Suprapubic skin (tissue), 3 donors: ENCODE results near the gene CALY.

Experiments used
- POLR2AphosphoS5 ChIP-seq, 3 donors: sonication (generic); formaldehyde crosslinking; IDR thresholded peaks; one replicate each; pipeline ENCODE4 v1.6.1; 2017; ENCODE audit warnings: antibody characterized with exemption in 3 of 3
- TF ChIP-seq, protein P1 (sequence below), 2 donors: fragments of 200-600 bp in 1 of 2; fragments of 450-650 bp in 1 of 2; sonication (generic) in 1 of 2; IDR thresholded peaks; one replicate each; pipeline ENCODE4 v1.5.1; 2016 to 2019; ENCODE audit warnings: antibody characterized with exemption in 2 of 2, mild to moderate bottlenecking in 1 of 2, moderate library complexity in 1 of 2

DNA sequence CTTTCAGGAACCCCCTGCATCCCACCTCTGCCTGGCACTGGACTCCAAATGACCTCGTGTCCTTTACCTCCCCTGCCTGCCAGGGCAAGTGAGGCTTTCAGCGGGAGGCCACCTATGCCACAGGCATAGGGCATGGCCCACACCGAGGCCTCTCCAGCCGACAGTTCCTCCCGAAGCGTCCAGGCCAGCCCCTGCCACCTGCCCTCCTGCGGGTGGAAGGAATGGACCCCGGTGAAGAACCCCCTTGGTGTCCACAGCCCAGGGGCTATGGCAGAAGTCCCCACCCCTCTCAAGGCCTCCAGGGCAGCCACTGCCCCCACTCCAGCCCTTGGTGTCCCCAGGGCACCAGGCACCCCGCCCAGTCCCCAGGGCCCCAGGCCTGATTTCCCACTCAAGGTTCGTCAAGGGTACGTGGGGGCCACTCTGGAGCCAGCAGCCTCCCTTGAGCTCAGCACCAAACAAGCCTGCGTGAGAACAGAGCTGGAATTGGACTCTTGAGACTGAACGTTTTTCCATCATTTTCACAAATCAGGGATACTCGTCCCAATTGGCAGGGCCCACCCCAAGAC lies 18.1 kb upstream of the CALY start:
- TF ChIP-seq, protein P1, sequence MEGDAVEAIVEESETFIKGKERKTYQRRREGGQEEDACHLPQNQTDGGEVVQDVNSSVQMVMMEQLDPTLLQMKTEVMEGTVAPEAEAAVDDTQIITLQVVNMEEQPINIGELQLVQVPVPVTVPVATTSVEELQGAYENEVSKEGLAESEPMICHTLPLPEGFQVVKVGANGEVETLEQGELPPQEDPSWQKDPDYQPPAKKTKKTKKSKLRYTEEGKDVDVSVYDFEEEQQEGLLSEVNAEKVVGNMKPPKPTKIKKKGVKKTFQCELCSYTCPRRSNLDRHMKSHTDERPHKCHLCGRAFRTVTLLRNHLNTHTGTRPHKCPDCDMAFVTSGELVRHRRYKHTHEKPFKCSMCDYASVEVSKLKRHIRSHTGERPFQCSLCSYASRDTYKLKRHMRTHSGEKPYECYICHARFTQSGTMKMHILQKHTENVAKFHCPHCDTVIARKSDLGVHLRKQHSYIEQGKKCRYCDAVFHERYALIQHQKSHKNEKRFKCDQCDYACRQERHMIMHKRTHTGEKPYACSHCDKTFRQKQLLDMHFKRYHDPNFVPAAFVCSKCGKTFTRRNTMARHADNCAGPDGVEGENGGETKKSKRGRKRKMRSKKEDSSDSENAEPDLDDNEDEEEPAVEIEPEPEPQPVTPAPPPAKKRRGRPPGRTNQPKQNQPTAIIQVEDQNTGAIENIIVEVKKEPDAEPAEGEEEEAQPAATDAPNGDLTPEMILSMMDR (IDR thresholded peaks at IDR 0.05): no peak
- no peak for TF ChIP-seq POLR2AphosphoS5 (IDR thresholded peaks at IDR 0.05)
